ENCODE measurements around the gene GBE1. TPM values are rescaled to one million over a fixed set of nuclear protein-coding genes. Genes with fewer than 3 reads are reported as not detected.
A peak's percentile ranks its signal among the peaks of the same experiment; 100 is the strongest.

GBE1 gene
- total RNA-seq, 4 donors from 2014 or later: 127 to 319 (median 239) TPM

GRCh38 chr3:81723732-81724313, 37.6 kb downstream of the GBE1 start:
- Histone ChIP-seq H3K27me3 (no peaks in the 10 kb centered on the region), H3K36me3 (no peaks in the 10 kb centered on the region), H3K27ac (peak overlapping the region; percentile 13 to 41 (median 28)), H3K9me3 (no peaks in the 10 kb centered on the region), H3K4me3 (no peak overlapping the region), H3K4me1 (peaks cover 33 to 52% of the 10 kb centered on the region in 2 donors)
- in situ Hi-C loops (cut with MboI; ENCODE audit: low sequenced_read_pairs in 4 of 4): no loop called here
- peak in 1 of 2 donors; percentile 34 for ATAC-seq
- intact Hi-C loops (cut with DNase I; ENCODE audit: low total_unique reads): no loop called here
- DNase-seq: no peak
- TF ChIP-seq POLR2A (IDR thresholded peaks at IDR 0.05) (no peak), CTCF (IDR thresholded peaks at IDR 0.05 in 4 of 5, conservative IDR thresholded peaks at IDR 0.05 in 1 of 5) (no peak)

- in situ Hi-C loops (cut with MboI; ENCODE audit: low sequenced_read_pairs in 4 of 4) (no loop called here), intact Hi-C loops (cut with DNase I; ENCODE audit: low total_unique reads) (no loop called here)
- TF ChIP-seq CTCF (IDR thresholded peaks at IDR 0.05 in 4 of 5, conservative IDR thresholded peaks at IDR 0.05 in 1 of 5) (no peak), POLR2A (IDR thresholded peaks at IDR 0.05) (no peak)
- no peak overlapping the region for H3K4me3 ChIP-seq
- DNase-seq (no peak), ATAC-seq (no peak)
- no peaks in the 10 kb centered on the region for H3K27me3 ChIP-seq
- peaks cover 10 to 24% of the 10 kb centered on the region in 2 donors for H3K4me1 ChIP-seq
- no peaks in the 10 kb centered on the region for H3K36me3 ChIP-seq
- no peaks in the 10 kb centered on the region for H3K9me3 ChIP-seq
- peak overlapping the region; percentile 14 to 82 (median 74) for H3K27ac ChIP-seq
Measured at GRCh38 chr3:81718311-81718710, 43.1 kb downstream of the GBE1 start.

- no peaks in the 10 kb centered on the region for H3K36me3 ChIP-seq
- in situ Hi-C loops (cut with MboI; ENCODE audit: low sequenced_read_pairs in 4 of 4): no loop called here
- no peaks in the 10 kb centered on the region for H3K9me3 ChIP-seq
- no peaks in the 10 kb centered on the region for H3K27me3 ChIP-seq
- H3K4me1 ChIP-seq: peaks cover 7 to 24% of the 10 kb centered on the region in 2 donors
- peak overlapping the region; percentile 70 to 82 (median 76) for H3K27ac ChIP-seq
- peak; percentile 58 for DNase-seq
- TF ChIP-seq POLR2A (IDR thresholded peaks at IDR 0.05) (peak in 1 of 2 donors; percentile 21), CTCF (IDR thresholded peaks at IDR 0.05 in 4 of 5, conservative IDR thresholded peaks at IDR 0.05 in 1 of 5) (no peak)
- intact Hi-C loops (cut with DNase I; ENCODE audit: low total_unique reads): no loop called here
- peak; percentile 94 to 98 for ATAC-seq
- H3K4me3 ChIP-seq: no peak overlapping the region
Measured at GRCh38 chr3:81716870-81717509, 44.5 kb downstream of the GBE1 start.

- intact Hi-C loops (cut with DNase I; ENCODE audit: low total_unique reads) (no loop called here), in situ Hi-C loops (cut with MboI; ENCODE audit: low sequenced_read_pairs in 4 of 4) (no loop called here)
- DNase-seq (no peak), ATAC-seq (no peak)
- Histone ChIP-seq H3K36me3 (no peaks in the 10 kb centered on the region), H3K4me3 (no peak overlapping the region), H3K27ac (no peak overlapping the region), H3K4me1 (peaks cover 20 to 44% of the 10 kb centered on the region in 2 donors), H3K27me3 (no peaks in the 10 kb centered on the region), H3K9me3 (no peaks in the 10 kb centered on the region)
- TF ChIP-seq POLR2A (IDR thresholded peaks at IDR 0.05) (no peak), CTCF (IDR thresholded peaks at IDR 0.05 in 4 of 5, conservative IDR thresholded peaks at IDR 0.05 in 1 of 5) (no peak)
Measured at GRCh38 chr3:81713031-81713430, 48.4 kb downstream of the GBE1 start.

Measured in gastrocnemius medialis (tissue), 4 donors.